Measurements from ENCODE around the gene ISG20. TPM values are rescaled to one million over a fixed set of nuclear protein-coding genes. Genes with fewer than 3 reads are reported as not detected.

ISG20 gene
- total and polyA plus RNA-seq, 2 experiments from 2014 or later: 13.3 to 15.8 TPM

DNA sequence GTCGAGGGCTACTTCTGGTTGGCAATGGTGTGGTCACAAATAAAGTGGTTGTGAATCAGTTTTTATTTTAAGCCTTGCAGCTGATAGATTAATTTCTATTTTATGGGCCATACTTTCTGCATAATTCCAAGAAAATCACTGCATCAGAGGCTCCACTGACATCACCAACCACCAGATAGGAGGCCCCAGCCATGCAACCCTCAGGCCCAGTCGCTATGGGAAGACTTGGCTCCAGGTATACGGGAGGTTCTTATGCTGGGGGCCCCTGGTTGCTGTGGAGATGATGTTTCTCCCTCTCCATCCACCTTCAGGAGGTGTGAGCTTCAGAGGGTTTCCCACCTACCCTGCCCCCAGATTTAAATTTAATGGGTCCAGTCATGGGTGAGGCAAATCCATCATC, 57.4 kb downstream of the ISG20 start:
- no peak overlapping the region for H3K4me2 ChIP-seq
- H3K4me1 ChIP-seq (ENCODE audit: insufficient read depth): no peaks in the 10 kb centered on the region
- TF ChIP-seq CTCF (IDR thresholded peaks at IDR 0.05; ENCODE audit: poor library complexity): no peak
- TF ChIP-seq EZH2 (IDR thresholded peaks at IDR 0.05; ENCODE audit: borderline replicate concordance): no peak
- TF ChIP-seq EZH2phosphoT487 (IDR thresholded peaks at IDR 0.05; ENCODE audit: low read depth, severe bottlenecking, unreplicated experiment): no peak
- H3K79me2 ChIP-seq: no peaks in the 10 kb centered on the region
- WGBS (ENCODE audit: low lambda C conversion rate, missing lambda C conversion rate): 74% methylated on average over 3 of the region's 3 CpGs
- no peak overlapping the region for H2AFZ ChIP-seq
- H3K27me3 ChIP-seq: peaks cover 13% of the 10 kb centered on the region
- no peak overlapping the region for H3K4me3 ChIP-seq
- H4K20me1 ChIP-seq (ENCODE audit: insufficient read depth, poor library complexity, severe bottlenecking): no peaks in the 10 kb centered on the region
- no peaks in the 10 kb centered on the region for H3K36me3 ChIP-seq (replicated peaks; ENCODE audit: insufficient read depth, low read depth)
- no peaks in the 10 kb centered on the region for H3K9me3 ChIP-seq (ENCODE audit: low read depth)
- no peaks in the 10 kb centered on the region for H3K9me2 ChIP-seq (replicated peaks; ENCODE audit: insufficient read depth)
- DNase-seq (ENCODE audit: low spot score): no peak
- no peak overlapping the region for H3K27ac ChIP-seq

- no peaks in the 10 kb centered on the region for H3K4me1 ChIP-seq (ENCODE audit: insufficient read depth)
- H3K4me2 ChIP-seq: no peak overlapping the region
- H3K27ac ChIP-seq: no peak overlapping the region
- no peak for DNase-seq (ENCODE audit: low spot score)
- no peaks in the 10 kb centered on the region for H3K36me3 ChIP-seq (replicated peaks; ENCODE audit: insufficient read depth, low read depth)
- H3K79me2 ChIP-seq: no peaks in the 10 kb centered on the region
- H3K27me3 ChIP-seq: peaks cover 14% of the 10 kb centered on the region
- 82% methylated on average over 9 of the region's 9 CpGs for WGBS (ENCODE audit: low lambda C conversion rate, missing lambda C conversion rate)
- H4K20me1 ChIP-seq (ENCODE audit: insufficient read depth, poor library complexity, severe bottlenecking): no peaks in the 10 kb centered on the region
- H2AFZ ChIP-seq: no peak overlapping the region
- H3K4me3 ChIP-seq: no peak overlapping the region
- no peaks in the 10 kb centered on the region for H3K9me2 ChIP-seq (replicated peaks; ENCODE audit: insufficient read depth)
- H3K9me3 ChIP-seq (ENCODE audit: low read depth): no peaks in the 10 kb centered on the region
- TF ChIP-seq CTCF (IDR thresholded peaks at IDR 0.05; ENCODE audit: poor library complexity) (no peak), EZH2 (IDR thresholded peaks at IDR 0.05; ENCODE audit: borderline replicate concordance) (no peak), EZH2phosphoT487 (IDR thresholded peaks at IDR 0.05; ENCODE audit: low read depth, severe bottlenecking, unreplicated experiment) (no peak)
Measured at GRCh38 chr15:88697276-88697675, 58.5 kb downstream of the ISG20 start.

- no peak overlapping the region for H3K27ac ChIP-seq
- peaks cover 32% of the 10 kb centered on the region for H3K27me3 ChIP-seq
- H3K9me3 ChIP-seq (ENCODE audit: low read depth): no peaks in the 10 kb centered on the region
- no peak overlapping the region for H3K4me2 ChIP-seq
- H2AFZ ChIP-seq: no peak overlapping the region
- H3K79me2 ChIP-seq: no peaks in the 10 kb centered on the region
- TF ChIP-seq EZH2 (IDR thresholded peaks at IDR 0.05; ENCODE audit: borderline replicate concordance): no peak
- TF ChIP-seq EZH2phosphoT487 (IDR thresholded peaks at IDR 0.05; ENCODE audit: low read depth, severe bottlenecking, unreplicated experiment): no peak
- no peak for TF ChIP-seq CTCF (IDR thresholded peaks at IDR 0.05; ENCODE audit: poor library complexity)
- no peak overlapping the region for H3K4me3 ChIP-seq
- 94% methylated on average over 1 of the region's 1 CpG for WGBS (ENCODE audit: low lambda C conversion rate, missing lambda C conversion rate)
- DNase-seq (ENCODE audit: low spot score): no peak
- H3K4me1 ChIP-seq (ENCODE audit: insufficient read depth): no peaks in the 10 kb centered on the region
- no peaks in the 10 kb centered on the region for H3K36me3 ChIP-seq (replicated peaks; ENCODE audit: insufficient read depth, low read depth)
- no peaks in the 10 kb centered on the region for H4K20me1 ChIP-seq (ENCODE audit: insufficient read depth, poor library complexity, severe bottlenecking)
- H3K9me2 ChIP-seq (replicated peaks; ENCODE audit: insufficient read depth): no peaks in the 10 kb centered on the region
Measured at GRCh38 chr15:88699861-88700260, 61.0 kb downstream of the ISG20 start.

DNA sequence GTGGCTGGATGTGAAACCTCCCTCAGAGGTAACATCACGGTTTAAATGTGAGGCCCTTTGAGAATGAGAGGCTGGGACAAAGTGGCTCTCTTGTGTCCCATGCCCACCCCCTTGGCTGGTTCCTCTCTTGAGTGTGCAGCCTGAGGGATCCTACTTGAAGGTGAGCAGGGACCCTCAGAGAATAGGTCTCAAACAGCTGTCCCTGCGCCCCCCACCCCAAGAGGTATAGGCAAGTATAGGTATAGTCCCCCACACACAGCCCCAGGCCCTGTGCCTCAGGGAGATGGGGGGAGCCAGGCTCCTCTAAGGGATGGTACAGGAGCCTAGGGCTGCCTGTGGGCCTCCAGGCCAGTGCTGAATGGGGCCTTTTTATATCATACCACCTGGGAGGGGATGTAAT, 61.9 kb downstream of the ISG20 start:
- no peaks in the 10 kb centered on the region for H3K9me3 ChIP-seq (ENCODE audit: low read depth)
- H3K27me3 ChIP-seq: peaks cover 34% of the 10 kb centered on the region
- H3K36me3 ChIP-seq (replicated peaks; ENCODE audit: insufficient read depth, low read depth): no peaks in the 10 kb centered on the region
- no peaks in the 10 kb centered on the region for H3K4me1 ChIP-seq (ENCODE audit: insufficient read depth)
- H3K4me3 ChIP-seq: no peak overlapping the region
- TF ChIP-seq EZH2phosphoT487 (IDR thresholded peaks at IDR 0.05; ENCODE audit: low read depth, severe bottlenecking, unreplicated experiment) (no peak), EZH2 (IDR thresholded peaks at IDR 0.05; ENCODE audit: borderline replicate concordance) (no peak), CTCF (IDR thresholded peaks at IDR 0.05; ENCODE audit: poor library complexity) (no peak)
- no peaks in the 10 kb centered on the region for H3K9me2 ChIP-seq (replicated peaks; ENCODE audit: insufficient read depth)
- no peak for DNase-seq (ENCODE audit: low spot score)
- no peaks in the 10 kb centered on the region for H3K79me2 ChIP-seq
- no peak overlapping the region for H3K4me2 ChIP-seq
- H2AFZ ChIP-seq: no peak overlapping the region
- H3K27ac ChIP-seq: no peak overlapping the region
- 96% methylated on average over 2 of the region's 2 CpGs for WGBS (ENCODE audit: low lambda C conversion rate, missing lambda C conversion rate)
- no peaks in the 10 kb centered on the region for H4K20me1 ChIP-seq (ENCODE audit: insufficient read depth, poor library complexity, severe bottlenecking)

Measured in hepatocyte (in vitro differentiated cells).